Esophagus (tissue), 2 donors: ENCODE results near the gene RNASEH2C. TPM values are rescaled to one million over a fixed set of nuclear protein-coding genes. Genes with fewer than 3 reads are reported as not detected.
"Not testable (repeated sequence)": the region's sequence is repeated elsewhere in the genome, so short reads cannot be mapped to it uniquely, and the experiment has no call there.

ENCODE experiments used
- H3K27ac ChIP-seq, 2 donors: one replicate each; pipeline ENCODE4 v1.5.1; 2013; ENCODE audit warnings: low read depth in 2 of 2, mild to moderate bottlenecking in 2 of 2, inconsistent platforms in 1 of 2, low read length in 1 of 2, moderate library complexity in 1 of 2
- H3K27me3 ChIP-seq, 2 donors: one replicate each; pipeline ENCODE4 v1.6.1; 2013; ENCODE audit warnings: low read length in 2 of 2, control low read depth in 1 of 2, mild to moderate bottlenecking in 1 of 2; ENCODE audit not compliant: insufficient read depth in 2 of 2, control insufficient read depth in 1 of 2
- H3K36me3 ChIP-seq, 2 donors: one replicate each; pipeline ENCODE4 v1.6.1; 2013; ENCODE audit warnings: low read length in 1 of 2; ENCODE audit not compliant: control insufficient read depth in 2 of 2, insufficient read depth in 2 of 2
- H3K4me1 ChIP-seq, 2 donors: one replicate each; pipeline ENCODE4 v1.6.1; 2013; ENCODE audit warnings: low read length in 1 of 2; ENCODE audit not compliant: control insufficient read depth in 2 of 2, insufficient read depth in 2 of 2
- H3K4me3 ChIP-seq, 2 donors: one replicate each; pipeline ENCODE4 v1.5.1; 2013; ENCODE audit warnings: low read length in 2 of 2, mild to moderate bottlenecking in 2 of 2, low read depth in 1 of 2, moderate library complexity in 1 of 2
- H3K9me3 ChIP-seq, 2 donors: one replicate each; pipeline ENCODE4 v1.6.1; 2013; ENCODE audit warnings: mild to moderate bottlenecking in 2 of 2, low read depth in 1 of 2, low read length in 1 of 2, moderate library complexity in 1 of 2; ENCODE audit not compliant: control insufficient read depth in 2 of 2, insufficient read depth in 1 of 2
- WGBS, 2 donors: extraction: QIAGEN DNeasy Blood & Tissue Kit; methylation state at CpG; one replicate each; pipeline ENCODE4 v1.1.7; 2013; 5-methylcytosine and 5-hydroxymethylcytosine counted together
- polyA plus RNA-seq, 2 donors: library from polyadenylated mRNA; stranded (reverse); fragments of 200-250 nt; gene quantifications; one replicate each; pipeline ENCODE4 v1.2.3, GENCODE V29; 2013
- donor health status: healthy with polysubstance abuse.
- donor health status: Bipolar disorder and iron deficiency.

Gene RNASEH2C
- polyA plus RNA-seq, 2 donors: 26.3 to 41.8 TPM

DNA sequence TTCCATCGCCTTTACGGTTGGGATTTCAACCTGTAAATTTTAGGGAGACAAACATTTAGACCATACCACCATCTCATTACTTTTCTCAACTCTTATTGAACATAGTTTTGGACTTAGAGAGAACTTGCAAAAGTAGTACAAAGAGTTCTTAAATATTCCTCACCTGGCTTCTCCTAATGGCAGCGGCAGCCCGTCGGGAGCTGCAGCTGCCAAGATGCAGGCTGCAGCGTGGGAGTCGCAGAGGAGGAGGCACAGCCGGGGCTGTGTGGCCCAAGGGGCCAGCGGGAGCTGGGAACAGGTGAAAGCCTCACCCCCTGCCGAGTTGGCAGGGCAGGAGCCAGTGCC, 23.1 kb upstream of the RNASEH2C start:
- Histone ChIP-seq H3K9me3 (no peaks in the 10 kb centered on the region), H3K27ac (no peak overlapping the region), H3K4me3 (no peak overlapping the region), H3K27me3 (peaks cover 0 to 3% of the 10 kb centered on the region in 2 donors), H3K36me3 (no peaks in the 10 kb centered on the region), H3K4me1 (peaks cover 0 to 4% of the 10 kb centered on the region in 2 donors)
- WGBS, 2 donors: 74 to 76% methylated on average over 10 of the region's 10 CpGs

DNA sequence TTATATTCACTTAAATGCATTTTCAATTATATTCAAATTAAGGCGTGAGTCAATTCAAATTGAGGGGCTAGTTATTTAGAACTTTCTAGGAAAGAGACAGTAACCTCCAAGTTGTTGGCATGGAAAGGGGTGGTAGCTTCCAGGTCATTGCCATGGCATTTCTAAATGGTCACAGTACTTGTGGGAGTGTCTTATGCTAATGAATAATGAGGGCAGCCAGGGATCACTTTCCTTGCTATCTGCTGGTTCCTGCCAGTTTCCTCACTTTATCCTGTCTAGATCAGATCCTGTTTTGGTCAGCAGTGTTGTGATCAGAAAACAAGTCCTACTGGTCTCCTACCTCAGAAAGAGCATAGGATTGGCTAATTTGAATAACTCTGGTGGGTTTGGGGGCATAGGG, 21.8 kb upstream of the RNASEH2C start:
- Histone ChIP-seq H3K9me3 (no peaks in the 10 kb centered on the region), H3K4me3 (no peak overlapping the region), H3K27me3 (no peaks in the 10 kb centered on the region), H3K27ac (no peak overlapping the region), H3K4me1 (peaks cover 0 to 4% of the 10 kb centered on the region in 2 donors), H3K36me3 (no peaks in the 10 kb centered on the region)
- WGBS, 2 donors: 86 to 89% methylated on average over 1 of the region's 1 CpG

DNA sequence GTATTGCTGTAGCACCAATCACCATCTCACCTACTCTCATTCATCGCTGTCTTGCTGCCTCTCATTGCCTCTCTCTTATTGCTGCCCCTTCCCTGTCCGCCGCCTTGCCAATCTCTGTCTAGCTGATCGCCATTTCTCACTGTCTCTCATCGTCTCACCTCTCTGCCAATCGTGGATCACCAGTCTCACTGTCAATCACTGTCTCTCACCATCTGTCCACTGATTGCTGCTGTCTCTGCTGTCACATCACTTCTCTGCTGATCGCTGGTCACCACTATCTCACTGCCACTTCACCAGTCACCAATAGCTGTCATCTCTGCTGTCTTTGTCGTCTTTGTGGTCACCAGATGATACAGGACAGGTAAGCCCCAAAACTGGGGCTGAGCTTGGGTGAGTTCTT, 20.6 kb upstream of the RNASEH2C start:
- no peaks in the 10 kb centered on the region for H3K9me3 ChIP-seq
- no peaks in the 10 kb centered on the region for H3K27me3 ChIP-seq
- WGBS, 2 donors: 83 to 84% methylated on average over 8 of the region's 8 CpGs
- H3K27ac ChIP-seq: no peak overlapping the region
- no peak overlapping the region for H3K4me3 ChIP-seq
- H3K36me3 ChIP-seq: no peaks in the 10 kb centered on the region
- peaks cover 0 to 4% of the 10 kb centered on the region in 2 donors for H3K4me1 ChIP-seq

DNA sequence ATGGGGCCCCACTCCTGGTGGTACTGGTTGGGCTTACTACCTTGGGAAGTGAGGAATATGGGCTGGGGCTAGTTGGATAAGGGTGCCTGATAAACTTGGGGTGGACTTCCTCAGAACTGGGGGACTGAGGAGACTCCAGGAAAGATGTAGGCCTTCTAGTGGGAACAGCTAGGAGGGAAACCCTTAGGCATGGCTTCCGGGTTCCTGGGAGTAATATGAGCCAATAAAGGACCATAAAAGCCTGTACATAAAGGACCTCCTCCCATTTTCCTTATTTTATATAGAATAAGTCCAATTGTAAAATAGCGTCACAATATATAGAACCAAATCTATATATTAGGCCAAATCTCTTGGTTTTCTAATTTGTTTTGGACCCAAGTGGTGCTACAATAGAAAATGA, 18.4 kb upstream of the RNASEH2C start:
- H3K27me3 ChIP-seq: no peaks in the 10 kb centered on the region
- 87 to 89% methylated on average over 2 of the region's 2 CpGs for WGBS, 2 donors
- H3K9me3 ChIP-seq: no peaks in the 10 kb centered on the region
- peaks cover 0 to 2% of the 10 kb centered on the region in 2 donors for H3K4me1 ChIP-seq
- H3K27ac ChIP-seq: no peak overlapping the region
- no peak overlapping the region for H3K4me3 ChIP-seq
- no peaks in the 10 kb centered on the region for H3K36me3 ChIP-seq

DNA sequence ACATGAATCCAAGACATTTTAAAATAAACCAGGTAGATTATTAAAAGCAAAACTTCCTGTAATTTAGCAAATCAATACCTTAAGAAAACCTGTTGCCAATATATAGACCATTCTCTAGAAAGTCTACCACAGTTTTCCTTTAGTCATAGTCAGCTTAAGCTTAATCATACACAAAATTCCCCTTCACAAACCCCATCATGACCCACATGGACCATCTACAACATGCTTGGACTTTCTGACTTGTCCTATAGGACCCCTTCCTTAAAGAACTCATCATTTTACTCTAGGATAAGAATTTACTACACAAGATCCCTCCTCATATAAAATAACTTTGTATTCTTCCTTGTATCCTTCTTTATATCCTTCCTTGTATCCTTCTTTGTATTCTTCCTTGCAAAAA, 16.2 kb upstream of the RNASEH2C start:
- Histone ChIP-seq H3K4me3 (no peak overlapping the region), H3K9me3 (no peaks in the 10 kb centered on the region), H3K4me1 (no peaks in the 10 kb centered on the region), H3K36me3 (no peaks in the 10 kb centered on the region), H3K27ac (no peak overlapping the region), H3K27me3 (no peaks in the 10 kb centered on the region)

DNA sequence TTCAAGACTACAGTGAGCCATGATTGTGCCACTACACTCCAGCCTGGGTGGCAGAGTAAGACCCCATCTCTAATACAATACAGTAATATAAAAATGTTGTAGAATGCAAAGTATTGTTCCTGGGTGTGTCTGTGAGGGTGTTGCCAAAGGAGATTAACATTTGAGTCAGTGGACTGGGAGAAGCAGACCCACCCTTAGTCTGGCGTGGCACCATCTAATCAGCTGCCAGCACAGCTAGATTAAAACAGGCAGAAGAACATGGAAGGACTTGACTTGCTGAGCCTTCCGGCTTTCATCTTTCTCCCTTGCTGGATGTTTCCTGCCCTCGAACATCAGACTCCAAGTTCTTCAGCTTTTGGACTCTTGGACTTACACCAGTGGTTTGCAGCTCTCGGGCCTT, 14.5 kb upstream of the RNASEH2C start:
- not testable (repeated sequence) for H3K27me3 ChIP-seq, H3K4me1 ChIP-seq, H3K9me3 ChIP-seq, H3K27ac ChIP-seq, H3K4me3 ChIP-seq, H3K36me3 ChIP-seq
- WGBS, 2 donors: 49 to 57% methylated on average over 4 of the region's 4 CpGs

DNA sequence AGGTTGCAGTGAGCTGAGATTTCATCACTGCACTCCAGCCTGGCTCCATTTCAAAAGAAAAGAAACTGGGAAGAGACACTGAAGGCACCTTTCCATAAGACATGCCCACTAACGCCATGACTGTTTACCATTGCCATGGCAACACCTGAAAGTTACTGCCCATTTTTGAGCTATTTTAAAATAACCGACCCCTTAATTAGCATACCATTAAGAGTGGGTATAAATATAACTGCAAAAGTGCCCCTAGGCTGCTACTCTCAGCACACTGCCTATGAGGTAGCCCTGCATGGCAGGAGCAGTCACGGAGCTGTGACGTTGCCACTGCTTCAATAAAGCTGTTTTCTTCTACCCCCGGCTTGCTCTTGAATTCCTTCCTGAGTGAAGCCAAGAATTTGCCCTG, 9.9 kb upstream of the RNASEH2C start:
- Histone ChIP-seq H3K4me3 (no peak overlapping the region), H3K27me3 (no peaks in the 10 kb centered on the region), H3K36me3 (no peaks in the 10 kb centered on the region), H3K9me3 (no peaks in the 10 kb centered on the region), H3K4me1 (no peaks in the 10 kb centered on the region), H3K27ac (no peak overlapping the region)
- WGBS, 2 donors: 50 to 61% methylated on average over 5 of the region's 5 CpGs

DNA sequence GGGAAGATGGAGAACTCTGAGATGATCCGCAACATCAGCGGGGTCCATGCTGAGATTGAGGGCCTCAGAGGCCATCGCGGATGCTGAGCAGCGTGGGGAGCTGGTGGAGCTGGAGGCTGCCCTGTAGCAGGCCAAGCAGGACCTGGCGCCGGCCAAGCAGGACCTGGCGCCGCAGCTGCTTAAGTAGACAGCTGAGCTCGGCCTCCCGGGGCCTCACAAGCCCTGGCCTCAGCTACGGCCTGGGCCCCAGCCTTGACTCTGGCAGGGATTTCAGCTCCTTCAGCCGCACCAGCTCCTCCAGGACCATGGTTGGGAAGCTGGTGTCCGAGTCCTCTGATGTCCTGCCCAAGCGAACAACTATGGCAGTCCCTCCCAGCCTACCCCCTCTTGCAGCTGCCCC, 7.3 kb upstream of the RNASEH2C start:
- Histone ChIP-seq H3K4me3 (no peak overlapping the region), H3K27me3 (no peaks in the 10 kb centered on the region), H3K4me1 (no peaks in the 10 kb centered on the region), H3K36me3 (no peaks in the 10 kb centered on the region), H3K9me3 (no peaks in the 10 kb centered on the region), H3K27ac (no peak overlapping the region)
- WGBS, 2 donors: 89 to 90% methylated on average over 15 of the region's 15 CpGs

DNA sequence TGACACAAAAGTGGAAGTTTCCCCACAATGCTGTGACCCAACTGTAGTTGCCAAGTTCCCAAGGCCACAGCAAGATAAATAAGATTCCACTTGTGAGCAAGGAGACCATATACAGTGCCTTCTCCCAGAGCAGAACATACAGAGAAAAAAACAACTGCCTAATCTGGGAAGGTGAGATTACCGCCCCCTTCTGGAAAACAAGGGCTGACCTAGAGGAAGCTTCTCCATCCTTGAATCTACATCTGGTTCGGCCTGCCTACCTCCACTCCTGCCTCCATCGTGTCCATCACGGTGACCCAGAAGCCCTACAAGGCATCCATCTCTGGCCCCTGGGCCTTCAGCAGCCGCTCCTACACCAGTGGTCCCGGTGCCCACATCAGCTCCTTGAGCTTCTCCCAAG, 6.1 kb upstream of the RNASEH2C start:
- Histone ChIP-seq H3K4me3 (no peak overlapping the region), H3K36me3 (no peaks in the 10 kb centered on the region), H3K27me3 (no peaks in the 10 kb centered on the region), H3K9me3 (no peaks in the 10 kb centered on the region), H3K27ac (no peak overlapping the region), H3K4me1 (no peaks in the 10 kb centered on the region)
- 77 to 83% methylated on average over 6 of the region's 6 CpGs for whole genome bisulfite sequencing, 2 donors

DNA sequence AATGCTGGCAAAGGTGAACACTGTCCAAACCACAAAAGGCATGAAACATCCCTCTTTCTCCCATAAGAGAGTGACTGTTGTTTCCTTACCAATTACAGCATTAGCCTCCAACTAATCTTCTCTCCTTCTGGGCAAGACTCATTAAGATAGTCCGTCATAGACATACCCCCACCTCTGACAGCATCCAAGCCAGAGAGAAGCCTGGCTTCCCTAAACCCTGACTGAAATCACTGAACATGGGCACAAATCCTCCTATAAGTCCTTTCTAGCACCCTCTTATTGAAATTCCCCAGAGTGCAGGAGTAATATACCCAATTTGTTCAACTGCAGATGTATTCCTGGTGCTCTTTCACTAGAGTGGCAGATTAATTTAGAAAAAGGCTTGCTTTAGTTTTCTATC, 1.7 kb upstream of the RNASEH2C start:
- no peaks in the 10 kb centered on the region for H3K27me3 ChIP-seq
- peaks cover 13 to 18% of the 10 kb centered on the region in 2 donors for H3K36me3 ChIP-seq
- peaks cover 2 to 11% of the 10 kb centered on the region in 2 donors for H3K4me1 ChIP-seq
- no peak overlapping the region for H3K27ac ChIP-seq
- no peaks in the 10 kb centered on the region for H3K9me3 ChIP-seq
- WGBS, 2 donors: 86 to 90% methylated on average over 1 of the region's 1 CpG
- H3K4me3 ChIP-seq: no peak overlapping the region
